Measurements from ENCODE around the gene STRIT1. TPM values are rescaled to one million over a fixed set of nuclear protein-coding genes. Genes with fewer than 3 reads are reported as not detected.
A peak's percentile ranks its signal among the peaks of the same experiment; 100 is the strongest.

The STRIT1 gene
- total and polyA plus RNA-seq, 9 of the 15 experiments (the other 6 are each of a cell fraction or from before 2014, with no cell fraction given): not detected

- 86% methylated on average over 7 of the region's 7 CpGs for WGBS (ENCODE audit: insufficient coverage, low coverage, missing lambda C conversion rate)
- POLR2A ChIA-PET: no interaction called here
- intact Hi-C loops (cut with micrococcal nuclease) (no loop called here), in situ Hi-C loops (cut with MboI) (no loop called here)
- Histone ChIP-seq H2AFZ (ENCODE audit: low read depth, low read length) (no peak overlapping the region), H3K9ac (ENCODE audit: insufficient read depth in 1 of 2, low read depth in 2 of 2, low read length in 2 of 2) (no peak overlapping the region), H4K20me1 (replicated peaks; ENCODE audit: control insufficient read depth, insufficient read depth, low read length) (no peaks in the 10 kb centered on the region), H3K27ac (ENCODE audit: extremely low read depth, low read depth, low read length) (no peak overlapping the region), H3K79me2 (ENCODE audit: control insufficient read depth, insufficient read depth, low read length) (no peaks in the 10 kb centered on the region), H3K9me1 (ENCODE audit: control insufficient read depth, insufficient read depth, low read length) (no peaks in the 10 kb centered on the region), H3K27me3 (ENCODE audit: control insufficient read depth in 2 of 2, insufficient read depth in 2 of 2, low read length in 2 of 2) (no peaks in the 10 kb centered on the region), H3K36me3 (ENCODE audit: control insufficient read depth, insufficient read depth, low read length) (no peaks in the 10 kb centered on the region), H3K4me3 (no peak overlapping the region), H3K9me3 (replicated peaks; ENCODE audit: control insufficient read depth, insufficient read depth, low read depth, low read length) (no peaks in the 10 kb centered on the region; the same call in 1 of the 2 replicates), H3K4me1 (replicated peaks in 1 of 2; ENCODE audit: control insufficient read depth in 2 of 2, insufficient read depth in 2 of 2, low read length in 2 of 2) (peaks cover 0 to 8% of the 10 kb centered on the region in 2 experiments; a peak in 1 of 5 replicates), H3K4me2 (ENCODE audit: insufficient read depth, low read length) (no peak overlapping the region)
- no TSS peak for BruUV-seq (replicated peaks)
- no peak for DNase-seq (ENCODE audit: extremely low read depth in 1 of 4, low spot score in 3 of 4)
- ATAC-seq: no peak
- CTCF ChIA-PET (ENCODE audit: low intra/inter-chr PET ratio): no interaction called here
- FAIRE-seq: no peak
- TF ChIP-seq ZNF140 (CRISPR knock-in tag; IDR thresholded peaks at IDR 0.05) (peak; percentile 66; the same call in 1 of the 2 replicates), HOMEZ (CRISPR knock-in tag; IDR thresholded peaks at IDR 0.05) (0 out of 2 replicates have a peak, but pooled peaks have one; percentile 58), ZBTB11 (CRISPR knock-in tag; IDR thresholded peaks at IDR 0.05) (0 out of 6 replicates have a peak, but pooled peaks of 1 of the 3 experiments have one; percentile 31), SLC30A9 (CRISPR knock-in tag; IDR thresholded peaks at IDR 0.05) (peak; percentile 86; the same call in 1 of the 2 replicates), ZNF408 (CRISPR knock-in tag; IDR thresholded peaks at IDR 0.05; ENCODE audit: low read depth) (peak; percentile 89; the same call in 1 of the 2 replicates), ZNF277 (CRISPR knock-in tag; IDR thresholded peaks at IDR 0.05; ENCODE audit: borderline replicate concordance) (peak; percentile 78; the same call in 1 of the 2 replicates), ZNF512 (tag; IDR thresholded peaks at IDR 0.05) (no peak), ZNF449 (CRISPR knock-in tag; IDR thresholded peaks at IDR 0.05) (peak; percentile 79), ZFP30 (CRISPR knock-in tag; IDR thresholded peaks at IDR 0.05; ENCODE audit: borderline replicate concordance) (0 out of 2 replicates have a peak, but pooled peaks have one; percentile 28), MTF1 (CRISPR knock-in tag; IDR thresholded peaks at IDR 0.05; ENCODE audit: borderline replicate concordance) (peak; percentile 90; the same call in 1 of the 2 replicates), DACH1 (IDR thresholded peaks at IDR 0.05; ENCODE audit: partially characterized antibody) (no peak)
These were observed 13.7 kb upstream of the STRIT1 start for GRCh38 chr3:155307183-155307582.
